Measurements from ENCODE around the gene PAQR4. TPM values are rescaled to one million over a fixed set of nuclear protein-coding genes. Genes with fewer than 3 reads are reported as not detected.
"Not testable (repeated sequence)": the region's sequence is repeated elsewhere in the genome, so short reads cannot be mapped to it uniquely, and the experiment has no call there.

Gene PAQR4
- total RNA-seq, 1 donor from 2014 or later: 9.5 TPM

DNA sequence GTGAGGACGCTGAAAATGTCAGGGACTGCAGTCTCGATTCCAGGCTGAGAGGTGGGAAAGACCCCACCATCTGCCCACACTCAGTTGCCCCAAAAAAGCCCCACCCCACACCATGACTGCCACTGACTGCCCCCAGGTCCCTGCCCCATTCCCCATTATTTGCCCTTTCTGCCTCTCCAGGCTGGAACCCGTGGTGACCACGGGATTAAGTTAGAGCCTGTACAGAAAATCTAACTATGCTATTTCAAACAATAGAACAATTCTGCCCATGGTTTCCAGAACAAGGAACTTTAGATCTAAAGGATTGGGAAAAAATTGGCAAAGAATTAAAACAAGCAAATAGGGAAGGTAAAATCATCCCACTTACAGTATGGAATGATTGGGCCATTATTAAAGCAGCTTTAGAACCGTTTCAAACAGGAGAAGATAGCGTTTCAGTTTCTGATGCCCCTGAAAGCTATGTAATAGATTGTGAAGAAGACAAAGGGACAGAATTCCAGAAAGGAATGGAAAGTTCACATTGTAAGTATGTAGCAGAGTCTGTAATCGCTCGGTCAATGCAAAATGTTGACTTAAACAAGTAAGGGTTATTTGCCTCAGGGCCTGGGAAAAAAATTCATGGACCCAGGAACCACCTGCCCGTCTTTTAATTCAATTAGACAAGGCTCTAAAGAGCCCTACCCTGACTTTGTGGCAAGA, 43.0 kb upstream of the PAQR4 start:
- no peaks in the 10 kb centered on the region for H3K27me3 Mint-ChIP-seq (ENCODE audit: low read depth)
- no peak overlapping the region for H3K27ac Mint-ChIP-seq (ENCODE audit: unreplicated experiment)
- TF ChIP-seq, protein P1, sequence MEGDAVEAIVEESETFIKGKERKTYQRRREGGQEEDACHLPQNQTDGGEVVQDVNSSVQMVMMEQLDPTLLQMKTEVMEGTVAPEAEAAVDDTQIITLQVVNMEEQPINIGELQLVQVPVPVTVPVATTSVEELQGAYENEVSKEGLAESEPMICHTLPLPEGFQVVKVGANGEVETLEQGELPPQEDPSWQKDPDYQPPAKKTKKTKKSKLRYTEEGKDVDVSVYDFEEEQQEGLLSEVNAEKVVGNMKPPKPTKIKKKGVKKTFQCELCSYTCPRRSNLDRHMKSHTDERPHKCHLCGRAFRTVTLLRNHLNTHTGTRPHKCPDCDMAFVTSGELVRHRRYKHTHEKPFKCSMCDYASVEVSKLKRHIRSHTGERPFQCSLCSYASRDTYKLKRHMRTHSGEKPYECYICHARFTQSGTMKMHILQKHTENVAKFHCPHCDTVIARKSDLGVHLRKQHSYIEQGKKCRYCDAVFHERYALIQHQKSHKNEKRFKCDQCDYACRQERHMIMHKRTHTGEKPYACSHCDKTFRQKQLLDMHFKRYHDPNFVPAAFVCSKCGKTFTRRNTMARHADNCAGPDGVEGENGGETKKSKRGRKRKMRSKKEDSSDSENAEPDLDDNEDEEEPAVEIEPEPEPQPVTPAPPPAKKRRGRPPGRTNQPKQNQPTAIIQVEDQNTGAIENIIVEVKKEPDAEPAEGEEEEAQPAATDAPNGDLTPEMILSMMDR (IDR thresholded peaks at IDR 0.05): no peak
- no peak for DNase-seq (ENCODE audit: low spot score)
- H3K4me3 Mint-ChIP-seq (ENCODE audit: unreplicated experiment): no peak overlapping the region
- no peaks in the 10 kb centered on the region for H3K9me3 Mint-ChIP-seq (ENCODE audit: low read depth)
- peaks cover 10% of the 10 kb centered on the region for H3K36me3 Mint-ChIP-seq (ENCODE audit: low read depth)
- peaks cover 4% of the 10 kb centered on the region for H3K4me1 Mint-ChIP-seq (ENCODE audit: low read depth)

DNA sequence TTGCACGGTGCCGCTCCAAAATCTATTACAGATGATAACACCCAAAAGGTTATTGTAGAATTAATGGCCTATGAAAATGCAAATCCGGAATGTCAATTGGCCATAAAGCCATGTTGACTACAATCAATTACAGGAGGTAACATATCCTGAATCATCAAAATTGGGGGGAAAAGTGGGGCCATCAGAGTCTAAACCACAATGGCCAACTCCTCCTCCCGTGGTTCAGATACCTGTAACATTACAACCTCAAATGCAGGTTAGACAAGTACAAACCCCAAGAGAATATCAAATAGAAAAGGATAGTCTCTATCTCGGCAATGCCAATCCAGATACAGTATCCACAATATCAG, 42.5 kb upstream of the PAQR4 start:
- Mint-ChIP-seq H3K4me3 (ENCODE audit: unreplicated experiment) (no peak overlapping the region), H3K4me1 (ENCODE audit: low read depth) (peaks cover 4% of the 10 kb centered on the region), H3K9me3 (ENCODE audit: low read depth) (no peaks in the 10 kb centered on the region), H3K36me3 (ENCODE audit: low read depth) (peaks cover 10% of the 10 kb centered on the region), H3K27me3 (ENCODE audit: low read depth) (no peaks in the 10 kb centered on the region), H3K27ac (ENCODE audit: unreplicated experiment) (no peak overlapping the region)
- TF ChIP-seq, protein P1 (IDR thresholded peaks at IDR 0.05): no peak
- no peak for DNase-seq (ENCODE audit: low spot score)

GRCh38 chr16:2927010-2927646, 42.0 kb upstream of the PAQR4 start:
- Mint-ChIP-seq H3K27me3 (ENCODE audit: low read depth) (no peaks in the 10 kb centered on the region), H3K27ac (ENCODE audit: unreplicated experiment) (peak overlapping the region; percentile 3), H3K9me3 (ENCODE audit: low read depth) (no peaks in the 10 kb centered on the region), H3K4me1 (ENCODE audit: low read depth) (peaks cover 4% of the 10 kb centered on the region), H3K36me3 (ENCODE audit: low read depth) (peaks cover 7% of the 10 kb centered on the region), H3K4me3 (ENCODE audit: unreplicated experiment) (no peak overlapping the region)
- DNase-seq (ENCODE audit: low spot score): no peak
- TF ChIP-seq, protein P1 (IDR thresholded peaks at IDR 0.05): peak; percentile 98

- H3K4me3 Mint-ChIP-seq (ENCODE audit: unreplicated experiment): not testable (repeated sequence)
These were observed 41.0 kb upstream of the PAQR4 start for GRCh38 chr16:2928151-2928550.

DNA sequence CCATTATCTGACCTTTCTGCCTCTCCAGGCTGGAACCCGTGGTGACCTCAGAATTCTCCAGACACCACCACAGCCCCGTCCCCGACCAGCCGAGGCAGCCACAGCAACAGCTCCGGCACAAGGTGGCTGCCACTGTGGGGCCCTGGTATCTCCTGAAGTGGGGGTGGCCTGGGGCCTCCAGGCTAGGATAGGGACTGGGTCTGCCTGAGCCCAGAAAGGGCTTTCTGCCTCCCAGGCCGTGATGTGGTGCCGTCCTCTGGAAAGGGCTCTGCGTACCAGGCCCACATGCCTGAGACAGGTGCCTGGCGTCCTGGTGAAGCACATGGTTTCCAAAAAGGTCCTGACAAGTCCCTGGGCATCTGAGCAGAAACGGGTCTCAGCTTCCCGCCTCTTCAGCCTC, 40.4 kb upstream of the PAQR4 start:
- TF ChIP-seq, protein P1 (IDR thresholded peaks at IDR 0.05): no peak
- Mint-ChIP-seq H3K9me3 (ENCODE audit: low read depth) (no peaks in the 10 kb centered on the region), H3K36me3 (ENCODE audit: low read depth) (peaks cover 4% of the 10 kb centered on the region), H3K4me1 (ENCODE audit: low read depth) (peaks cover 4% of the 10 kb centered on the region), H3K4me3 (ENCODE audit: unreplicated experiment) (no peak overlapping the region), H3K27me3 (ENCODE audit: low read depth) (no peaks in the 10 kb centered on the region), H3K27ac (ENCODE audit: unreplicated experiment) (no peak overlapping the region)
- no peak for DNase-seq (ENCODE audit: low spot score)

More at GRCh38 chr16:2928151-2928550, 41.0 kb upstream of the PAQR4 start:
- not testable (repeated sequence) for H3K27me3 Mint-ChIP-seq (ENCODE audit: low read depth); H3K36me3 Mint-ChIP-seq (ENCODE audit: low read depth); H3K27ac Mint-ChIP-seq (ENCODE audit: unreplicated experiment); DNase-seq (ENCODE audit: low spot score); H3K4me1 Mint-ChIP-seq (ENCODE audit: low read depth); H3K9me3 Mint-ChIP-seq (ENCODE audit: low read depth)

DNA sequence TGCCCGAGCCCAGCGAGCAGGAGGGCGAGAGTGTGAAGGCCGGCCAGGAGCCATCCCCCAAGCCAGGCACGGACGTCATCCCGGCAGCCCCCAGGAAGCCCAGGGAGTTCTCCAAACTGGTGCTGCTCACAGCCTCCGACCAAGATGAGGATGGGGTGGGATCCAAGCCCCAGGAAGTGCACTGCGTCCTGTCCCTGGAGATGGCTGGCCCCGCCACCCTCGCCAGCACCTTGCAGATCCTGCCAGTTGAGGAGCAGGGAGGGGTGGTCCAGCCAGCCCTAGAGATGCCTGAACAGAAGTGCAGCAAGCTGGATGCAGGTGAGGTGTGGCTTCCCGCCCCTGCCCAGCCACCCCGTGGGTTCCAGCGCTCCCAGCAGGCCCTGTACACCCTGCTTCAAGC, 39.5 kb upstream of the PAQR4 start:
- H3K9me3 Mint-ChIP-seq (ENCODE audit: low read depth): no peaks in the 10 kb centered on the region
- no peaks in the 10 kb centered on the region for H3K27me3 Mint-ChIP-seq (ENCODE audit: low read depth)
- peaks cover 11% of the 10 kb centered on the region for H3K36me3 Mint-ChIP-seq (ENCODE audit: low read depth)
- no peak for DNase-seq (ENCODE audit: low spot score)
- no peak overlapping the region for H3K27ac Mint-ChIP-seq (ENCODE audit: unreplicated experiment)
- H3K4me3 Mint-ChIP-seq (ENCODE audit: unreplicated experiment): no peak overlapping the region
- H3K4me1 Mint-ChIP-seq (ENCODE audit: low read depth): peaks cover 4% of the 10 kb centered on the region
- TF ChIP-seq, protein P1 (IDR thresholded peaks at IDR 0.05): no peak

Data from chondrocyte (in vitro differentiated cells).